Lower leg skin (tissue), 4 donors: ENCODE data around the gene MVB12A. TPM values are rescaled to one million over a fixed set of nuclear protein-coding genes. Genes with fewer than 3 reads are reported as not detected.
A peak's percentile ranks its signal among the peaks of the same experiment; 100 is the strongest.

Experiments
- DNase-seq, 2 donors: peaks; one replicate each; pipeline ENCODE4 v3.0.0-alpha.2; 2019; ENCODE audit warnings: low spot score in 2 of 2
- H3K4me3 ChIP-seq: fragments of 200-600 bp; sonication (generic); 2 replicates; pipeline ENCODE4 v1.5.1; 2017; ENCODE audit warnings: mild to moderate bottlenecking, low read depth; ENCODE audit not compliant: poor library complexity, severe bottlenecking
- POLR2A ChIP-seq, 2 donors: fragments of 450-650 bp; IDR thresholded peaks; one replicate each; pipeline ENCODE4 v1.6.1; 2016 to 2017; ENCODE audit warnings: antibody characterized with exemption in 2 of 2, mild to moderate bottlenecking in 1 of 2, moderate library complexity in 1 of 2
- WGBS, 2 donors: methylation state at CpG; one replicate each; pipeline ENCODE4 v1.1.5; 2018; 5-methylcytosine and 5-hydroxymethylcytosine counted together
- intact Hi-C: fragments of 100-400 bp; cut with DNase I; formaldehyde crosslinking; loops from one replicate; pipeline ENCODE4 v1.15.0; 2023; ENCODE audit warnings: low total_unique reads
- total RNA-seq, 4 donors: library from RNA; depleted of rRNA; stranded (reverse); fragments of >200 nt; gene quantifications; one replicate each; pipeline ENCODE4 v1.1.0, GENCODE V29; 2016
- TF ChIP-seq, protein P1 (sequence below), 3 donors: fragments of 450-650 bp; IDR thresholded peaks; one replicate each; pipeline ENCODE4 v1.5.1; 2016; ENCODE audit warnings: antibody characterized with exemption in 3 of 3, mild to moderate bottlenecking in 3 of 3, moderate library complexity in 2 of 3

Gene MVB12A
- total RNA-seq, 4 donors from 2014 or later, result 66.8 to 86.4 (median 75.6) TPM

DNA sequence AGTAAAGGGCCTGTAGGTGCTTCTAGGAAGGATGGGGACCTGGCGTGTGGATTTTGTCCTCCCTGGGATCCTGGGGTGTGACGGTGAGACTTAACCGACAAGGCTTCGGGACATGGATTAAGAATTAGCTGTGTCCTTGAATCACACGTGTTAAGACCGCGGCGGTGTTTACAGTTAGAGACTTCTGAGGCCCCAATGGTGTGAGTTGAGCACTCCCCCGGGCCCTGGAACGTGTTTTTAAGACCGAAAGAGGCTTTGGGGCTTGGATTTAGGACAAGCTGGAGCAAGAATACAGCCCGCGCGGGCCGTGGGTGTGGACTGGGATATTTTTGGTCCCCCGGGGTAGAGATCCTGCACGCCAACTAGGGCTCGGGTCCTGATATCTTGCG is 49.2 kb downstream of the MVB12A start:
- peak overlapping the region; percentile 15 for H3K4me3 ChIP-seq
- intact Hi-C loops, result loop anchor here (10.0 kb wide), 1 partner anchor 74 kb away; the partner anchor contains the start of gene CCDC194
- TF ChIP-seq, protein P1, sequence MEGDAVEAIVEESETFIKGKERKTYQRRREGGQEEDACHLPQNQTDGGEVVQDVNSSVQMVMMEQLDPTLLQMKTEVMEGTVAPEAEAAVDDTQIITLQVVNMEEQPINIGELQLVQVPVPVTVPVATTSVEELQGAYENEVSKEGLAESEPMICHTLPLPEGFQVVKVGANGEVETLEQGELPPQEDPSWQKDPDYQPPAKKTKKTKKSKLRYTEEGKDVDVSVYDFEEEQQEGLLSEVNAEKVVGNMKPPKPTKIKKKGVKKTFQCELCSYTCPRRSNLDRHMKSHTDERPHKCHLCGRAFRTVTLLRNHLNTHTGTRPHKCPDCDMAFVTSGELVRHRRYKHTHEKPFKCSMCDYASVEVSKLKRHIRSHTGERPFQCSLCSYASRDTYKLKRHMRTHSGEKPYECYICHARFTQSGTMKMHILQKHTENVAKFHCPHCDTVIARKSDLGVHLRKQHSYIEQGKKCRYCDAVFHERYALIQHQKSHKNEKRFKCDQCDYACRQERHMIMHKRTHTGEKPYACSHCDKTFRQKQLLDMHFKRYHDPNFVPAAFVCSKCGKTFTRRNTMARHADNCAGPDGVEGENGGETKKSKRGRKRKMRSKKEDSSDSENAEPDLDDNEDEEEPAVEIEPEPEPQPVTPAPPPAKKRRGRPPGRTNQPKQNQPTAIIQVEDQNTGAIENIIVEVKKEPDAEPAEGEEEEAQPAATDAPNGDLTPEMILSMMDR (IDR thresholded peaks at IDR 0.05), result no peak
- TF ChIP-seq POLR2A (IDR thresholded peaks at IDR 0.05), result no peak
- 0 to 6% methylated on average over 8 to 19 of the region's 19 CpGs for WGBS, 2 donors
- no peak for DNase-seq

DNA sequence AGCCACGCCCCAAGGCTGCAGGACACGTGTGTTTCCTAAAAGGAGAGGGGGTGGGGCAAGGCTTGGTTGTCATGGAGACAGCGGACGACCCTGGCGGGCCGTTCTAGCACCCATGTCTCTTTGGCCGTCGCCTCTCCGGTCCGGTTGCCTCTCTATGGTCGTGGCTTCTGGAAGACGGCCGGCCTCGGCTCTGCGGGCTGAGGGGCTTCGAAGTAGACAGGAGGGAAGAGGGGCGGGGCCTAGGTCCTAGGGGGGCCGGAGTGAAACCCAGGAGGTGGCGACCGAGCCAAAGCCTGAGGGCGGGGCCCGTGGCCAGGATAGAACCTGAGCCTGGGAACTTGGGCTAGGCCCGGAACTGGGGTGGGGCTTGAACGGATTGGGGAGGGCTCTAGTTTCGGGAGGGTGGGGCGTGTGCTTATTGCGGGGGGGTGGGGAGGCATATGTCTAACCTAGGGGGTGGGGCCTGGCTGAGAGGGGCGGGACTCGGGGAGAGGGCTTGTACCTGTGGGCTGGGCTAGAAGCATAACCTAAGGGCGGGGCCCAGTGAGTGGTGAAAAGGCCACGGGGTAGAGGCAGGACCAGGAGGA is 49.7 kb downstream of the MVB12A start:
- TF ChIP-seq POLR2A (IDR thresholded peaks at IDR 0.05), result no peak
- TF ChIP-seq, protein P1 (IDR thresholded peaks at IDR 0.05), result no peak
- 0 to 2% methylated on average over 31 of the region's 31 CpGs for WGBS, 2 donors
- H3K4me3 ChIP-seq, result peak overlapping the region; percentile 15
- intact Hi-C loops, result loop anchor here (10.0 kb wide), 1 partner anchor 75 kb away; the partner anchor contains the start of gene CCDC194
- DNase-seq, result peak; percentile 97 to 99

DNA sequence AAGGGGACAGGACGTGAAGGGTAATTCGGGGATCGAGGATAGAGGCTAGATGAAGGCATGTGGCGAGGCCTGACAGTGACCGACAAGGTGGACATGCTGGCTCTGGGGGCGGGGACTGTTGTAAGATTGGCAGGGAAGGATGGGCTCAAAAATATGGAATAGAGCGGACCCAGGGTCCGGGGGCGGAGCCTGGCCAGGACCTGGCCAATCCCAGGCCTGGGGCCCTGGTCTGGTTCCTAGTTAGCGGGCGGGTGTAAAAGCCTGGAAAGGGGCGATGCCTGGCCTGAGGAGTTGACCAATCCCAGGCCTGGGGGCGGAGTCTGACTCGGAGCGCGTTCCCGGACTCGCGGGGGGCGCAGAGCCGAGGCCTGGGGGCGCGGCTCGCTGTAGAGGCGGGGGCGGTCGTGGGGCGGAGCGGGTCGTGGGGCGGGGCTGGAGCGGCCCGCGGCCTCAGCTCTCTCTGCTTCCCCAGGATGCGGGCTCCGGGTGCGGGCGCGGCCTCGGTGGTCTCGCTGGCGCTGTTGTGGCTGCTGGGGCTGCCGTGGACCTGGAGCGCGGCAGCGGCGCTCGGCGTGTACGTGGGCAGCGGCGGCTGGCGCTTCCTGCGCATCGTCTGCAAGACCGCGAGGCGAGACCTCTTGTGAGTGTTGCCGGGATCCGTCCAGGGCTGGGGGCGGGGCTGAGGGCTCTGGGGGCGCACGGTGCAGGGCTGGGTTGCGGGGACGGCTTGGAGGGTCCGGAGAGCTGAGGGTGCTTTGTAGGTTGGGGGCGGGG is 50.4 kb downstream of the MVB12A start, which contains the start of gene SLC27A1:
SLC27A1 (plus strand) TSS at position 457 of the 774 bp plus-strand sequence; CDS start at position 474, 17 bp downstream.
- no peak for TF ChIP-seq POLR2A (IDR thresholded peaks at IDR 0.05)
- TF ChIP-seq, protein P1 (IDR thresholded peaks at IDR 0.05), result no peak
- intact Hi-C loops, result no loop called here
- 0 to 2% methylated on average over 35 to 42 of the region's 67 CpGs for WGBS, 2 donors
- H3K4me3 ChIP-seq, result peak within 1 kb of the TSS; percentile 84
- DNase-seq, result peak; percentile 99 to 100

DNA sequence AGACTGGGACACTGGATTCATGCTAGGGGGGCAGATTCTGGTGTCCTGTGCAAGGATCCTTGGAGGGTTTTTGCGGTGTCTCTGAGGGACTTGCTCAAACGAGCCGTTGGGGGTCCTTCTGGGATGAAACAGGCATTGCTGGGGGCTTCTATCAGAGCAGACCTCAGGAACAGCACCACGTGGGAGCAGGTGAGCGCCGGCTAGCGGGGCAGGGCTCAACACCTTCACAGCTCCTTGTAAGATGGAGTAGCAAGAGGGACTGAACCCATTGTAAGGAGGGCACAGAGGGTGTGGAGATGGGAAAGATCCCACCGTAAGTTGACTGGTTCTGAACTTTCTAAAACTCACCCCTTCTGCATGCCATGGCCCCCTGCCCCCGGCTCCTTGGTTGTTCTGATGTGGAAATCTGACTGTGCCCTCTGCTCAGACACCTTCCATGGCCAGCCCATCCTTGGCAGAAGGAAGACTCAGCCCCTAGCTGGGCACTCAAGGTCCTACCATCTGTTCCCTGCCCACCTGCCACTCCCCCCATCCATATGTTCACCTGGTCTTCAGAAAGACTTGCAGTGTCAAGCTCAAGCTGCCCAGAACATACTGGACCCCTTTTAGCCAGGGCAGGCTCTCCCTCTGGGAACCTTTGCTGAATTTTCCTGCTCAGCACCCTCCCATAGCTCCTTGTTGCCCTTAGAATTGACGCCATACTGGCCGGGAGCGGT is 51.7 kb downstream of the MVB12A start:
- H3K4me3 ChIP-seq, result no peak overlapping the region
- 48 to 62% methylated on average over 12 of the region's 12 CpGs for WGBS, 2 donors
- intact Hi-C loops, result no loop called here
- DNase-seq, result no peak
- TF ChIP-seq POLR2A (IDR thresholded peaks at IDR 0.05), result no peak
- TF ChIP-seq, protein P1 (IDR thresholded peaks at IDR 0.05), result no peak

DNA sequence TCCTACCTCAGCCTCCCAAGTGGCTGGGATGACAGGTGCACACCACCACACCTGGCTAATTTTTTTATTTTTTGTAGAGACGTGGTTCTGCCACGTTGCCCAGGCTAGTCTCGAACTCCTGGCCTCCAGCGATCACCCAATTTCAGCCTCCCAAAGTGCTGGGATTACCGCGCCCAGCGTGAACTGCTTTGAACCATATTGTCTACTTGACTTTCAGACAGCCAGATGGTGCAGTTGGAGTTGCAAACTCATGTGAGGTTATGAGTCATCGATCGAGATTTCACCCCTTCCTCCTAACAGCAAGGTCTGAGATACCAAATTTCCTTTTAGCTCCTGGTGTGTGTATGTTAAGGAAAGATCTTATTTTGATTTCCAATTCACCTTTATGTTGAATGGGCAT is 53.2 kb downstream of the MVB12A start:
- no peak for TF ChIP-seq POLR2A (IDR thresholded peaks at IDR 0.05)
- TF ChIP-seq, protein P1 (IDR thresholded peaks at IDR 0.05), result no peak
- intact Hi-C loops, result no loop called here
- WGBS, 2 donors, result 66 to 71% methylated on average over 9 of the region's 9 CpGs
- DNase-seq, result no peak
- no peak overlapping the region for H3K4me3 ChIP-seq

Other genes starting within 250 kb of the MVB12A start
- gene USE1, start 204.7 kb upstream of the MVB12A start, total RNA-seq, result 10 to 100 TPM; 16.6 to 25.5 (median 23.8) TPM
- 1 to 10 TPM; 2.6 to 7.9 (median 4.0) TPM for gene OCEL1, start 193.8 kb upstream of the MVB12A start, total RNA-seq
- gene NR2F6, start 174.1 kb upstream of the MVB12A start, total RNA-seq, result 100 to 1,000 TPM in 1 of 4 donors, 10 to 100 TPM in 3; 57.2 to 119 (median 83.6) TPM
- gene USHBP1, start 155.3 kb upstream of the MVB12A start, total RNA-seq, result 1 to 10 TPM in 3 of 4 donors, under 1 TPM in 1; 0.80 to 3.0 (median 2.0) TPM
- 10 to 100 TPM; 48.3 to 61.2 (median 59.6) TPM for gene BABAM1, start 152.6 kb upstream of the MVB12A start, total RNA-seq
- 1 to 10 TPM in 1 of 4 donors, under 1 TPM in 3; 0.07 to 1.1 (median 0.36) TPM for gene ANKLE1, start 138.1 kb upstream of the MVB12A start, total RNA-seq
- gene ABHD8, start 116.6 kb upstream of the MVB12A start, total RNA-seq, result 10 to 100 TPM; 20.2 to 34.9 (median 27.7) TPM
- 100 to 1,000 TPM in 3 of 4 donors, 10 to 100 TPM in 1; 88.4 to 228 (median 131) TPM for gene MRPL34, start 114.2 kb upstream of the MVB12A start, total RNA-seq
- gene DDA1, start 110.5 kb upstream of the MVB12A start, total RNA-seq, result 10 to 100 TPM; 16.4 to 30.7 (median 26.3) TPM
- 10 to 100 TPM; 31.1 to 56.8 (median 46.9) TPM for gene ANO8, start 85.2 kb upstream of the MVB12A start, total RNA-seq
- 10 to 100 TPM; 30.6 to 36.8 (median 35.0) TPM for gene GTPBP3, start 82.5 kb upstream of the MVB12A start, total RNA-seq
- 10 to 100 TPM; 11.7 to 96.5 (median 50.2) TPM for gene PLVAP, start 42.7 kb upstream of the MVB12A start, total RNA-seq
- gene CCDC194, start 25.9 kb upstream of the MVB12A start, total RNA-seq, result not detected
- gene BST2, start 14.4 kb upstream of the MVB12A start, total RNA-seq, result 10 to 100 TPM in 3 of 4 donors, 1 to 10 TPM in 1; 9.4 to 15.9 (median 12.5) TPM
- gene TMEM221, start 28.6 kb downstream of the MVB12A start, total RNA-seq, result 1 to 10 TPM in 1 of 4 donors, under 1 TPM in 2, not detected in 1; 0.42 to 1.3 (median 0.61) TPM
- not detected for gene NXNL1, start 40.9 kb downstream of the MVB12A start, total RNA-seq
- gene SLC27A1, start 50.5 kb downstream of the MVB12A start, total RNA-seq, result 10 to 100 TPM; 30.6 to 58.2 (median 43.6) TPM
- 100 to 1,000 TPM; 107 to 130 (median 117) TPM for gene PGLS, start 91.6 kb downstream of the MVB12A start, total RNA-seq
- gene COLGALT1, start 135.6 kb downstream of the MVB12A start, total RNA-seq, result 10 to 100 TPM; 46.8 to 59.3 (median 53.3) TPM